ENCODE measurements around the gene ANXA4.
A peak's percentile ranks its signal among the peaks of the same experiment; 100 is the strongest.

Gene ANXA4

GRCh38 chr2:69801745-69802290 lies 59.9 kb downstream of the ANXA4 start:
- no peak for DNase-seq (ENCODE audit: extremely low spot score)
- CTCF ChIA-PET: interaction anchor here (1.0 to 9.4 kb wide), 9 partner anchors 8 to 78 kb away, joined by 3 to 141 read pairs (median 4); partner anchors contain the start of gene ANXA4
- POLR2A ChIA-PET: no interaction called here
- TF ChIP-seq CTCF (IDR thresholded peaks at IDR 0.05; ENCODE audit: control extremely low read depth, extremely low read depth, low read depth, missing control alignments): no peak

GRCh38 chr2:69802781-69803367 lies 60.9 kb downstream of the ANXA4 start:
- CTCF ChIA-PET: interaction anchor here (1.0 to 9.4 kb wide), 5 partner anchors 9 to 79 kb away, joined by 3 to 141 read pairs (median 12); no protein-coding TSS in a partner anchor
- POLR2A ChIA-PET: interaction anchor here (0.6 kb wide), 1 partner anchor 52 kb away, joined by 12 read pairs; no protein-coding TSS in a partner anchor
- DNase-seq (ENCODE audit: extremely low spot score): peak; percentile 50

- DNase-seq (ENCODE audit: extremely low spot score): no peak
- TF ChIP-seq CTCF (IDR thresholded peaks at IDR 0.05; ENCODE audit: control extremely low read depth, extremely low read depth, low read depth, missing control alignments): no peak
- POLR2A ChIA-PET: no interaction called here
- CTCF ChIA-PET: interaction anchor here (1.9 to 9.4 kb wide), 4 partner anchors 11 to 80 kb away, joined by 7 to 141 read pairs (median 40); partner anchors contain the start of gene ANXA4
Observed at GRCh38 chr2:69804416-69804815, 62.5 kb downstream of the ANXA4 start.

GRCh38 chr2:69805887-69806286 lies 64.0 kb downstream of the ANXA4 start:
- CTCF ChIA-PET: interaction anchor here (1.0 to 9.4 kb wide), 5 partner anchors 9 to 240 kb away, joined by 4 to 141 read pairs (median 5); no protein-coding TSS in a partner anchor
- POLR2A ChIA-PET: no interaction called here
- no peak for TF ChIP-seq CTCF (IDR thresholded peaks at IDR 0.05; ENCODE audit: control extremely low read depth, extremely low read depth, low read depth, missing control alignments)

GRCh38 chr2:69807821-69808540 lies 66.0 kb downstream of the ANXA4 start:
- no peak for TF ChIP-seq CTCF (IDR thresholded peaks at IDR 0.05; ENCODE audit: control extremely low read depth, extremely low read depth, low read depth, missing control alignments)
- ChIA-PET POLR2A (no interaction called here), CTCF (interaction anchor here (1.3 to 14.4 kb wide), 4 partner anchors 10 to 84 kb away, joined by 4 to 351 read pairs (median 42); no protein-coding TSS in a partner anchor)
- no peak for DNase-seq (ENCODE audit: extremely low spot score)

More at GRCh38 chr2:69805887-69806286, 64.0 kb downstream of the ANXA4 start:
- no peak for DNase-seq (ENCODE audit: extremely low spot score)

- POLR2A ChIA-PET: no interaction called here
- DNase-seq (ENCODE audit: extremely low spot score): no peak
- CTCF ChIA-PET: interaction anchor here (1.1 to 14.4 kb wide), 5 partner anchors 11 to 245 kb away, joined by 3 to 351 read pairs (median 6); no protein-coding TSS in a partner anchor
- TF ChIP-seq CTCF (IDR thresholded peaks at IDR 0.05; ENCODE audit: control extremely low read depth, extremely low read depth, low read depth, missing control alignments): no peak
Observed at GRCh38 chr2:69810550-69810949, 68.6 kb downstream of the ANXA4 start.
